DND-41 (cell line): ENCODE measurements around the gene KNTC1.

Source experiments
- EZH2 ChIP-seq: IDR thresholded peaks from 3 replicates; pipeline ENCODE4 v1.6.1; 2012; ENCODE audit warnings: borderline replicate concordance, low read depth, mild to moderate bottlenecking, moderate library complexity, low read length, inconsistent platforms; ENCODE audit not compliant: severe bottlenecking
- TF ChIP-seq, protein P1 (sequence below): IDR thresholded peaks from 2 replicates; pipeline ENCODE4 v1.5.1; 2012; ENCODE audit warnings: borderline replicate concordance, low read length, moderate library complexity, mild to moderate bottlenecking; ENCODE audit not compliant: poor library complexity, severe bottlenecking; ENCODE audit errors: extremely low read depth

DNA sequence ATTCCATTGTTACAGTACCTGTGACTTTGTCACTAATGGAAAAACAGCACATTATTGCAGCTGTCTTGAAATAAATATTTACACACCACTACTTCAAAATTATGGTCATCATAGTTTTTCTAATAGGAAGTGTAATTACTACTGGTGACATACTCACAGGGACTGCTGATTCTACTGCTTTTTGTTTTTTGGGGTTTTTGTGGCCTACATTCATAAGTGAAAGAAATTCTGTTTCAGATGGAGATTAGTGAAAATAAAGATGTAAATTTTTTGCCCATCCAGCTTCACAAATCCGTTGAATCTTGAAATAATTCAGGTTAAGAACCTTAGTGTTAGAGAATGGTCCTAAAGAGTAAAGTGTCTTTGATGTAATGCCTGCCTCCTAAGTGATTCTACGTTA is 17.5 kb downstream of the KNTC1 start:
- no peak for TF ChIP-seq EZH2
- TF ChIP-seq, protein P1, sequence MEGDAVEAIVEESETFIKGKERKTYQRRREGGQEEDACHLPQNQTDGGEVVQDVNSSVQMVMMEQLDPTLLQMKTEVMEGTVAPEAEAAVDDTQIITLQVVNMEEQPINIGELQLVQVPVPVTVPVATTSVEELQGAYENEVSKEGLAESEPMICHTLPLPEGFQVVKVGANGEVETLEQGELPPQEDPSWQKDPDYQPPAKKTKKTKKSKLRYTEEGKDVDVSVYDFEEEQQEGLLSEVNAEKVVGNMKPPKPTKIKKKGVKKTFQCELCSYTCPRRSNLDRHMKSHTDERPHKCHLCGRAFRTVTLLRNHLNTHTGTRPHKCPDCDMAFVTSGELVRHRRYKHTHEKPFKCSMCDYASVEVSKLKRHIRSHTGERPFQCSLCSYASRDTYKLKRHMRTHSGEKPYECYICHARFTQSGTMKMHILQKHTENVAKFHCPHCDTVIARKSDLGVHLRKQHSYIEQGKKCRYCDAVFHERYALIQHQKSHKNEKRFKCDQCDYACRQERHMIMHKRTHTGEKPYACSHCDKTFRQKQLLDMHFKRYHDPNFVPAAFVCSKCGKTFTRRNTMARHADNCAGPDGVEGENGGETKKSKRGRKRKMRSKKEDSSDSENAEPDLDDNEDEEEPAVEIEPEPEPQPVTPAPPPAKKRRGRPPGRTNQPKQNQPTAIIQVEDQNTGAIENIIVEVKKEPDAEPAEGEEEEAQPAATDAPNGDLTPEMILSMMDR = no peak
